NCI-H2227 (cell line): ENCODE measurements around the gene ESRRA.
A peak's percentile ranks its signal among the peaks of the same experiment; 100 is the strongest.

Experiments used
- DNase-seq: peaks from one replicate; lab custom pipeline; 2025; ENCODE audit not compliant: unreplicated experiment; lab: John Stamatoyannopoulos, UW

Gene ESRRA

GRCh38 chr11:64305075-64305690 lies at the start of gene ESRRA:
ESRRA (plus strand) TSS chr11:64305524; CDS start chr11:64307180, 1,656 bp downstream.
- peak; percentile 100 for DNase-seq

DNA sequence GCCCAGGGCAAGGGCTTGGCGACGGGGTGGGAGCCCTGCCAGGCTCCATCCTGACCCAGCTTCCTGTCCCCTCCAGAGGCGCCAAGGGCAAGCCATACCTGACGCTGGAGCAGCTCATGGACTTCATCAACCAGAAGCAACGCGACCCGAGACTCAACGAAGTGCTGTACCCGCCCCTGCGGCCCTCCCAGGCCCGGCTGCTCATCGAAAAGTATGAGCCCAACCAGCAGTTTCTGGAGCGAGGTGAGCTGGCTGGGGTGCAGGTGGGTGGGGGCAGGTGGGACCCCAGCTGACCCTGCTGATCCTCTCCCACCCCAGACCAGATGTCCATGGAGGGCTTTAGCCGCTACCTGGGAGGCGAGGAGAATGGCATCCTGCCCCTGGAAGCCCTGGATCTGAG lies 49.0 kb upstream of the ESRRA start:
- no peak for DNase-seq

DNA sequence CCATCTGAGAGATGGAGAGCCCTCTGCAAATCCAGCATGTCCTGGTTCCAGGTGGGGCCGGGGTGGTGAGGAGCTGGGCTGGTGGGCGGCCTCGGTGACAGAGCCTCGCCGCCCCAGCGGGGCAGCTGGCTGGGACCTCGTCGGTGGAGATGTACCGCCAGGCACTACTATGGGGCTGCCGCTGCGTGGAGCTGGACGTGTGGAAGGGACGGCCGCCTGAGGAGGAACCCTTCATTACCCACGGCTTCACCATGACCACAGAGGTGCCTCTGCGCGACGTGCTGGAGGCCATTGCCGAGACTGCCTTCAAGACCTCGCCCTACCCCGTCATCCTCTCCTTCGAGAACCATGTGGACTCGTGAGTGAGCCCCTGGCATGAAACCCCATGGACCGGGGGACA lies 47.0 kb upstream of the ESRRA start:
- no peak for DNase-seq

DNA sequence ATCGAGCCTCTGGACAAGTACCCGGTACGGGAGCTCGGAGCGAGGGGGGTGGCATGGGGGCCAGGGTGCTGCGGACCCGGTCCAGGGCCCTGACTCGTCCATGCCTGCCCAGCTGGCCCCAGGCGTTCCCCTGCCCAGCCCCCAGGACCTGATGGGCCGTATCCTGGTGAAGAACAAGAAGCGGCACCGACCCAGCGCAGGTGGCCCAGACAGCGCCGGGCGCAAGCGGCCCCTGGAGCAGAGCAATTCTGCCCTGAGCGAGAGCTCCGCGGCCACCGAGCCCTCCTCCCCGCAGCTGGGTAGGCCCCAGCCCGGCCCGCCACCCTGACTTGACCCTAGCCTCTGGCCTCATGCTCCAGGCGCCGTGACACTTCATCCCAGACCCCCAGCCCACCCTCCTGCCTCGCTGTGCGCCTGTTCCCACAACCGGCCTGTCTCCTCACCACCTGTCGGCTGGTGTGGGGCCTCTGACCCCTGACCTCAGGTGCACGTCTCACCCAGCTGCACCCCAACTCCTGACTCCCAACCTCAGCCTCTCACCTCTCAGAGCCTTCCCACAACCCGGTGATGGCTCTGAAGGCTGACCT lies 46.3 kb upstream of the ESRRA start:
- no peak for DNase-seq

DNA sequence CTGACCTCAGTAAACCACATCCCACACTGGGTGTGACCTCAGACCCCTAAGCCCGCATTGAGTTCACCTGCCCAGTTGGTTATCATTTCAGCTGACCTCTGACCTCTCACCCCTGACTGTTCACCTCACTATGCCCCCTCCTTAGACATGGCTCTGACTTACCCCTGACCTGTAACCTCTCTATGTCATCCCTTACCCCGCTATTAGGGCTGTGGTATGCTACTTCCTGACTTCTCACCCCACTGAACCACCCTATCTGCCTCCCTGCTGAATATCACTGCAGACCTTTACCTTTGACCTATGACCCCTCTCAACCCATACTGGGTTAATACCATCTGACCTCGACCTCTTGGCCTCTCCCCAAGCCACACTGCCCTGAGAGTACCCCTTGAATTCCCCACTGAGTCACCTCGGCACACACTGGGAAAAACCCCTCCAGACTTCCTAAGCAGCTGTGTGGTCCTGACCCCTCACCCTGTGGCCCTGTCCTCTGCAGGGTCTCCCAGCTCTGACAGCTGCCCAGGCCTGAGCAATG lies 45.7 kb upstream of the ESRRA start:
- no peak for DNase-seq

DNA sequence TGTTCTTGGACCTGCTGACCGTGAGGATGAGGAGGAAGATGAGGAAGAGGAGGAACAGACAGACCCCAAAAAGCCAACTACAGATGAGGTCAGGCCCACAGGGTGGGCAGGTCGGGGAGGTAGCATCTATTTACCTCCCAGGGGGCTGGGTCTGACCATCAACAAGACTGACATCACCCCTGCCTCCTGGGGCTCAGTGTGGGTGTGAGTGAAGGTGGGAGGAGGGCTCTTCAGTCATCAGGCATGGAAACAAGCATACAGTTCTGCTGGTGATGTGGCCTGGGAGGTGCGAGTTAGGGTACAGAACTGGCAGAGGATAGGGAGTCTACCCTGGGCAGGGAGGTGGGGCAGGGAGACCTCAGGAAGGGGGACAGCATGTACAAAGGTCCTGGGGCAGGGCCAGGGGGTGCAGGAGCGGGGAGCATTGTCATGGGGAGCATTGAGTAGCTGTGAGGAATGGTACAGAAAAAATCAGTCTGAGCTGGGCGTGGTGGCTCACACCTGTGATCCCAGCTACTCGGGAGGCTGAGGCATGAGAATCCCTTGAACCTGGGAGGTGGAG lies 45.1 kb upstream of the ESRRA start:
- no peak for DNase-seq

DNA sequence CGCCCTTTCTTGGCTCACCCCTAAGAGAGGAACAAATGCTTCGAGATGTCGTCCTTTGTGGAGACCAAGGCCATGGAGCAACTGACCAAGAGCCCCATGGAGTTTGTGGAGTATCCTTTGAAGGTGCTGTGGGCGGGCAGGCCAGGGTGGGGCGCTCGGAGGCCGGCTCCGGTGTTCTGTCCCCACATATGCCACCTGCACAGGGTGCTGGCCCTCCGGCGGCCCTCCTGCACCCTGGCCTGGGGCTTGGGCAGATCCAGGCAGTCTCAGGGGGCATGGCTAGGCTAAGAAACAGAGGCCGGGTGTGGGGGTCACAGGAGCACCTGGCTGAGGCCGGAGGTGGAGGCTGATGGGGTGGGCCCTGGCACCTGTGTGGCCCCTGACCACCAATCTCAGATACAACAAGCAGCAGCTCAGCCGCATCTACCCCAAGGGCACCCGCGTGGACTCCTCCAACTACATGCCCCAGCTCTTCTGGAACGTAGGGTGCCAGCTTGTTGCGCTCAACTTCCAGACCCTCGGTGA lies 43.7 kb upstream of the ESRRA start:
- no peak for DNase-seq

- DNase-seq = no peak
Measured at GRCh38 chr11:64262271-64263002, 42.9 kb upstream of the ESRRA start.

- DNase-seq = no peak
Measured at GRCh38 chr11:64263021-64263946, 42.0 kb upstream of the ESRRA start.

DNA sequence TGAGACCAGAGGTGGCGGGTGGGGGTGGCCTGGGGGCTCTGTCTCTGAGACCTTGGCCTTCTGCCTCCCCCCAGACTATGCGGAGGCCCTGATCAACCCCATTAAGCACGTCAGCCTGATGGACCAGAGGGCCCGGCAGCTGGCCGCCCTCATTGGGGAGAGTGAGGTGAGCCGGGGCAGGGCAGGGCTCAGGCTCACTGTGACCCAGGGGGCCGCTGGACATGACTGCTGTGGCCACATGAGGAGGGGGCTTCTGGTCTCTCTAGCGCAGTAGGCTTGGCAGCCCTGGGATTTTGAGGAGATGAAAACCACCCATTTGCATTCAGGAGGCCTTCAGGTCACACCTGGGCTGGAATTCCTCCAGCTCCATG lies 41.4 kb upstream of the ESRRA start:
- DNase-seq = no peak

DNA sequence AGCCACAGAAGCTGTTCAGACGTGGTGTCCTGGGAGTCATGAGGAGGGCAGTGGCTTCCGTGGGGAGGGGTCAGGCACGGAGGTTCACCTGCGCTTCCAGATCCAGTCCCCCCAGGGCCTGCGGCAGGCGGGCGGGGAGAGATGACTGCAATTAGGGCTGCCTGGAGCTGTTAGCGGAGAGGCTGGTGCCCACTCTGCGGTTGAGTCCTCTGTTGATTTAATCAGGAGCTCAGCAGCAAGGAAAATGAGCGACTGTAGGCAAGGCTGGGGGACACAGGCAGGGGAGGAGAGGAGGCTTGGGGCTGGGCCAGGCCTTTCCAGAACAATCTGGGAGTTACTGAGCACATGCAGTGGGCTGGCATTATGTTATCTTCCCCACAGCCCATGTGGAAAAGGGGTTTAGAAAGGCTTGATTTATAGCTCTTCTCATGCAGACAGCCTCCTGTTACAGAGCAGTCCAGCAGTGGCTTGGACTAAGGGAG lies 40.9 kb upstream of the ESRRA start:
- DNase-seq = peak; percentile 62

- no peak for DNase-seq
Measured at GRCh38 chr11:64265176-64266160, 39.9 kb upstream of the ESRRA start.

DNA sequence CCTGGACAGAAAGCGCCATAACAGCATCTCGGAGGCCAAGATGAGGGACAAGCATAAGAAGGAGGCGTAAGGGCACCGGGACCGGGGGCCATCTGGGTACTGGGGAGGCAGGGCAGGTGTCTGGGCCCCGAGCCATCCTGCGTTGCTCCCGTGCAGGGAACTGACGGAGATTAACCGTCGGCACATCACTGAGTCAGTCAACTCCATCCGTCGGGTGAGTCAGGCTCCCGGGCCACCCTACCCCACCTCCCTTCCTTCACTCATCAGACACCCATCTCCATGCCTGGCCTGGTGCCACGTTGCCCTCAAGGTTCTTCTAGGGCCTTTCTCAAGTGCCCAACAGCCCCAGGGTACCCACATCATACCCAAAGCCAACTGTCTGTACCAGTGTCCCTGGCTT lies 39.0 kb upstream of the ESRRA start:
- no peak for DNase-seq

GRCh38 chr11:64267207-64267945 lies 37.9 kb upstream of the ESRRA start:
- DNase-seq = no peak

- DNase-seq = peak; percentile 41
Measured at GRCh38 chr11:64268025-64268892, 37.1 kb upstream of the ESRRA start.

DNA sequence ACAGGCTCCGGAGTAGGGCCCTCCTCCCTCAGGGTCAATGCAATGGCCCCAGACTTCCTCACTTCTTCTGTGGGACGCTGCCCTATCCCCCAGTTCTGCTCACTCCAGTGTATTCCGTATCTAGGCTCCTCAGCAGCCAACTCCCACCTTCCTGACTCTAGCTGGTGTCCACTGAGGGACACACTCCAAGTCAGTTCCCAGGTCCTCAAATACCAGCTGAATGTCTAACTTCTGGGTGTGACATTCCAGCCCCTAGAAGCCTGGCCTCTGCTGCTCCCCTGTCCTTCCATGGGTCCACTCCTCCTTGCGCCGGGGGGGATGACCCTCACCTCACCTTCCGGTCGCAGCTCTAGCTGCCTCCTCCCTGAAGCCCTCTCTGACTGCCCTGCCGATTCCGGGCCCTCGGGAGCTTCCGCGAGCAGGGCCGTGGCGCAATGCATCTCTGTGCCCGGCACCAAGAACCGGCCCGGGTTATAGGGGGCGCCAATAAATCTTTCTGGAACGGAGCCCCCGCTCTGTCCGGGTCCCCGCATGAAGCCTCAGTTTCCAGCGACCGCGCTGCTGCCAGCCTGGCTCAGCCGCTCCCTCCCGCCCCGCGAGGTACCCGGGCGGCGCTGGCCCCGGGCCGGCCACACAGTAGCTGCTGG lies 36.3 kb upstream of the ESRRA start:
- peak; percentile 53 for DNase-seq
